Measurements from ENCODE around the gene CAMSAP2.
"Not testable (repeated sequence)": the region's sequence is repeated elsewhere in the genome, so short reads cannot be mapped to it uniquely, and the experiment has no call there.

Gene CAMSAP2

DNA sequence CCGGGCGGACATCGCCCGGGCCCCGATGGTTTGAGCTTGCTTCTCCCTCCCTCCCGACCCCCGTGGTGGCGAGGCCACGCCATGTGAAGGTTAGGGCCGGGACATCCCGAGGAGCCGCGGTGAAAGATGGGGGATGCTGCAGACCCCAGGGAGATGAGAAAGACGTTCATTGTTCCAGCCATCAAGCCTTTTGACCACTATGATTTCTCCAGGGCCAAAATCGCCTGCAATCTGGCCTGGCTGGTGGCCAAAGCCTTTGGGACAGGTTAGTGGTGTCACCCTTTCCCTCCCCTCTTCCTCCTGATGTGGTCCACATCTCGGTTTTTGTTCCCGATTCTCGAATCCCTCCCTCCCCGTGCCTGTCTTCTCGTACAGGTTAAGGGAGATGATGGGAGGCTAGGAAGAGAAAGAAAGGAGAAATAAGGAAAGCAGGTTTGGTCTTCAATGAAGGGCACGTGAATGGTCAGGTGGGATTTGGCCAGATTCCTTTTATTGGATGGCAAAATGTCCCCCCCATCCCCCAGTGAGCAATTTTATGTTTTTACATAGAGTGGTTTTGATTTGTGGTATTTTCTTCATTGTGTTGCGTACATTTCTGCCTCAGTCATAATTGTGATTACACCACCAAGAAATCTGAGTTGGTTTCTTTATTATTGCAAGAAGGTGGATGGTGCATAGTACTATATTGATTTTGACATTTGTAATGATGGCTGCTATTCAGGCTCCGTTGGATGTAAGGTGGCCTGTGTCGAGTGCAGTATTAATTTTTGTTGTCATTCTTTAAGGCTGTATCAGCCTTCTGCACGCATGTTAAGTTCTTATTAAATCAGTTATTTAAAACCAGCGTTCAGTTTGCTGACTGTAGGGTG is 1.2 kb downstream of the CAMSAP2 start:
- DNase-seq = no peak

DNA sequence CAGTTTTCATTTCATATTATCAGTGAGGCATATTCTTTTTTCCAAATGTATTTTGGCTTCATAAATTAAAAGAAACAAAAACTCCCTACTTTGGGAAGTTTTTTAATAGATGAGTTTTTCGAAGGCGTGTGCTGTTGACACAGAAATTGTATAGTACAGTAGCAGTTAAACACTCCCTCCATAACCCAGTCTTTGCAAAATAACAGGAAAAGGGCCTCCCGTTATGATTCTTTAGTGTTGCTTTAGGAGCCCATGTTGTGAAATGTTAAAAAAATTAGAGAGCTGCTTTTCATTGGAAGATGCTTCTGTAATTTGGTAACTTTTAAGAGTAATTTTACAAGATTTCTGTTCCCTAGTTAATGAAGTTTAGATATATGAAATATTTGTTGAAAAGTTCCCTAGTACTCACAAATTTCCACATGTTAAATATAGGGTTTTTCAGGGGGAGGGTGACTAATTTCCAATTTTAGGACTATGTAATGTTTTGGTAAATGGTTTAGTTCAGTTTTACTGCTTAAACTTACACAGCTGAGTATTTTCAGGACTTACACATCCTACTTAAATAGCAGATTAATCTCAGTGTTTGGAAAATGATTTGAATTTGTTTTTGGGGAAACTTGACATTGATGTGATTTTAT is 2.0 kb downstream of the CAMSAP2 start:
- DNase-seq = no peak

DNA sequence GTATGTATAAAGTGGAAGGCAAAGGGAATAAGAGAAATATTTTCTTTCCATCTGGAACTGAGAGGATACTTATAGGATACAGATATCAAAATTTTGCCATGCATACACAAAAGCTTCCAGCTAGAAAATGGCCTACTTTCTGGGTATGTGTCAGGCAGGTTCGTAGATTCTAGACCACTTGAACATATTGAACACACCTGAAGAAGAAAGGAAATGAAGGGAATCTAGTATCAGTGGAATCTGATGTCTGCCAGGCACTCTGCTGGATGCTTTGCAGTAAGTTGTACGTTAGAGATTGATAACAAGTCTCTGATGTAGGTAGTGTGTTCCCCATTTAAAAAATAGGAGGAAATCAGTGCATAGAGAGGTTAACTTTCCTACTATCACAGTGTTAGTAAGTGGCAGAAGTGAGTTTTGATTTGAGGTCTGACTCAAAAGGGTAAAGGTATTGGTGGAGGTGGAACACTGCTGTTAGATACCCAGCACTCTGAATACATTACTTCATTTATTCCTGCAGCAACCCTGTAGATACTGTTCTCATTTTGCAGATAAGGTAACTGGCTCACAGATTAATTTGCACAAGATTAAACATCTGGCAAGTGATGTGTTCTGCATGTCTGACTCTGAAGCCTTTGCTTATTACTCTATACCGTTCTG is 3.0 kb downstream of the CAMSAP2 start:
- no peak for DNase-seq

DNA sequence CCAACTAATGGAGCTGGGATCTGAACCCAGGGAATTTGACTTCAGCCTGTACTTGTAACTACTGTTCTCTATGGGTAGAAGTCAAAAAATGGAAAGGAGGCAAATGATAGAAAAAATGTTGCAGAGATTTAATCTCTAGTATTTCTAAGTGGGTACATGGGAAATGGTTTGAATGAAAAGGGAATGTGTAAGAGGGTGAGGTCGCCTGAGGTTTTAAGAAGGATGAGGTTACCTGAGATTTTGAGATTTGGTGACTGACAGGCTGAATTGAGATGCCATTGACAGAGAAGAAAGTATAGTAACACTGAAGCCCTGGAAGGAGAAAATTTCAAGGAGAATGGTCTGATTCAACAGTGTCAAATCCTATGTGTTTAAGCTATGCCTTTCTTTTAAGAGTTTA is 5.5 kb downstream of the CAMSAP2 start:
- no peak for DNase-seq

DNA sequence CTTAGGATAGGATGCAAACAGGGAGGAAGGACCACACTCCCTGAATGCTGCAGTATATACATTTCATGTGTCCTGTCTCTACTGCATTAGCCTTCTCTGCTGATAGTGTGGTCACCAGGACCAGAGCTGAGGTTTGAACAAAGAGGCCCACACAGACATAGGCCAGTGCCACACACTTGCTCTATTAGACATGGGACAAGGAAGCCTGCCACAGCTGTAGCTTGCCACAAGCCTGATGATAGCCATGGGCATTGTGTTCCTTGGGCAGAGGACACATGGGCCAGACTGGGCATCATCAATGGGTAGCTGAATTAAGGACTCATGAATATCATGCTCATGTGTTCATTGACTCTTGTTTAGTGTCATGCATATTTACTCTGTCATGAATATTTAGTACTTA is 10.4 kb downstream of the CAMSAP2 start:
- DNase-seq = no peak

DNA sequence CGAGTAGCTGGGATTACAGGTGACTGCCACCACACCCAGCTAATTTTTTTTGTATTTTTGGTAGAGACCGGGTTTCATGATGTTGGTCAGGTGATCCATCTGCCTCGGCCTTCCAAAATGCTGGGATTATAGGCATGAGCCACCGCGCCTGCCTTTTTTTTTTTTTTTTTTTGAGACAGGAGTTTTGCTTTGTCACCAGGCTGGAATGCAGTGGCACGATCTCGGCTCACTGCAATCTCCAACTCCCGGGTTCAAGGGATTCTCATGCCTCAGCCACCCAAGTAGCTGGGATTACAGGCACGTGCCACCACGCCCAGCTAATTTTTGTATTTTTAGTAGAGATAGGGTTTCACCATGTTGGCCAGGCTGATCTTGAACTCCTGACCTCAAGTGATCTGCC is 12.1 kb downstream of the CAMSAP2 start:
- DNase-seq = not testable (repeated sequence)

DNA sequence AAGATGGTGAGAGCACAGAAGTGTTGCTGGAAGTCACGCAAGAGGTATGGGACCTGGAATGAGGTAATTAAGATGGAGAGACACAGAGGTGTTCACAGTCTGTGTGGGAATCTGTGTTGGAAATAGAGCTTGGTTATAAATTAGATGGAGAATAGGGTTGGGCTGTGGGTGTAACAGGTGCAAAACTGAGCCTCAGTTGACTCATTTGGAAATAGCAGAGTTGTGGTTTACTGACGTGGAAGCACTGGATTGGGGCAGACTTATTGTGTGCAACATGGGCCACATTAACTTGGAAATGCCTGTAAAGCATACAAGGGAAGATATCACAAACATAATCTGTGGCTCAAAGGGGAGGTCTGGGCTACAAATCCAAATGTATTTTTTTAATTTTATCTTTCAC is 13.0 kb downstream of the CAMSAP2 start:
- no peak for DNase-seq

DNA sequence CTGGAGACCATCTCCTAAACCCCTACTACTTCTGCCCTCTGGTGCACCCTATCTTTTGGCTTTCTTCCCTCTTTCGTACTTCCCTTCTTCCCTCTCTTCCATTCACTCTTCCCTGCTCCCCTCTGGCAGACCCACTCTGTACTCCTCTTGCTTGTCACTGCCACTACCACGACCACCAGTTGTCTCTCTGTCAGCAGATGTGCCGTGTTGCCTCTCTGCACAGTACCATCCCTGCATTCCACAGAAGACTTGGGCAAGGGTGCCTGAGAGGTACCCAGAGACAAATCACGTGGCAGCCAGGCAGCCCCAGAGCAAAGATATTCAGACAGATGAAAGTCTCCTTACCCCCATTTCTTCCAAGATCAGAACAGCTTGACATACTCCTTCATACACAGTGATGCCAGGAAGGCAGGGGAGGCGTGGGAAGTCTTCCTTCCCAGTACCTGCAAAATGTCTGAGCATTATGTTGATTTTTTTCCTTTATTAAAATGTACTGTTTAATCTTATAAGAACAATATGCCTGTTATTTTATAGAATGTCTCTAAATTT is 15.0 kb downstream of the CAMSAP2 start:
- no peak for DNase-seq

DNA sequence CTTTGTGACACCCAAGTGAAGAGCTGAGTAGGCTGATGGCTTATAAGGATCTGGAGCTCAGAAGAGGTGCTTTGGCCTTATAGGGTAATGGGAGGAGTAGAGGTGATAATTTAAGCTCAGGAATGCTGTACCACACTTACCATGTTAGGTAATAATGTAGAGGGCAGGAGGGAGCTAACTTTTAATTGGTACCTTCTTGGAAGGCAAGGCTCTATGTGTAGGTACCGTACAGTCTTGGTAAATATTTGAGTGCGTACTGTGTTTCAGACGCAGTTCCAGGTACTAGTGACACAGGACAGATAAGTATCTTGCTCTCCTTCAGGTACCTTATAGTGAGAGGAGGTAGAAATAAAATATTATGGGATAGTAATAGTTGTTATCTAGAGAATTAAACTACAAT is 16.8 kb downstream of the CAMSAP2 start:
- DNase-seq = no peak

DNA sequence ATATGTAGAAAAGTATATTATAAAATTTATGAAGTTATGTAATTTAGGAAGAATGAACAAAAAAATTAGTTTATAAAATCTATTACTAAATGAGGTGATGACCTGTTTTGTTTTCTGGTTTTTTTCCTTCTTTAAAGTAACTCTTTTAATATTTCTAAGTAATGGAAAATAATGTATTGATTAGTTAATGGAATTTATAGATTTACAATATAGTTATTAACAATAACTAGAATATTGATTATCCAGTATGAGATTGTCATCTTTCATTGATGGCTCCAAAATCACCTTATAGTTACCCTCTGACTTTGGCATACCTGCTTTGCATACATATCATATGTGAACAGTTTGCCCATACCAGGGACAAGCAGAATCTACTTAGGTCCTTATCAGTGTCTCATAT is 23.4 kb downstream of the CAMSAP2 start:
- no peak for DNase-seq

DNA sequence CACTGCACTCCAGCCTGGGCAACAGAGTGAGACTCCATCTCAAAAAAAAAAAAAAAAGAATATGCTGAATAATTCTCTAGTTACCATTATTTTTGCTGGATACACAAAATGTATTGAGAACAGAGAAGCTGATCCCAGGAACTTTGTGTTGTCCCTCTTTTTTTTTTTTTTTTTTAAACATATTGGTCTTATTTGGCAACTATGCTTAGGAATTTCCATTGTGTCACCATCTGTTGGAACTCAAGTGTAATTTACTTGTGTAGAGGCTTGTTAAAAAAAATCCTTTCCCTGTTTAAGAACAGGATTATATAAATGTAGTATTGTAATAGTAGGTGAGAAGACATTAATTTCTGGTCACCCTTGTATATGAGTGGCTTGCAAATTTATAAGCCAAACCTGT is 28.6 kb downstream of the CAMSAP2 start:
- DNase-seq = no peak

DNA sequence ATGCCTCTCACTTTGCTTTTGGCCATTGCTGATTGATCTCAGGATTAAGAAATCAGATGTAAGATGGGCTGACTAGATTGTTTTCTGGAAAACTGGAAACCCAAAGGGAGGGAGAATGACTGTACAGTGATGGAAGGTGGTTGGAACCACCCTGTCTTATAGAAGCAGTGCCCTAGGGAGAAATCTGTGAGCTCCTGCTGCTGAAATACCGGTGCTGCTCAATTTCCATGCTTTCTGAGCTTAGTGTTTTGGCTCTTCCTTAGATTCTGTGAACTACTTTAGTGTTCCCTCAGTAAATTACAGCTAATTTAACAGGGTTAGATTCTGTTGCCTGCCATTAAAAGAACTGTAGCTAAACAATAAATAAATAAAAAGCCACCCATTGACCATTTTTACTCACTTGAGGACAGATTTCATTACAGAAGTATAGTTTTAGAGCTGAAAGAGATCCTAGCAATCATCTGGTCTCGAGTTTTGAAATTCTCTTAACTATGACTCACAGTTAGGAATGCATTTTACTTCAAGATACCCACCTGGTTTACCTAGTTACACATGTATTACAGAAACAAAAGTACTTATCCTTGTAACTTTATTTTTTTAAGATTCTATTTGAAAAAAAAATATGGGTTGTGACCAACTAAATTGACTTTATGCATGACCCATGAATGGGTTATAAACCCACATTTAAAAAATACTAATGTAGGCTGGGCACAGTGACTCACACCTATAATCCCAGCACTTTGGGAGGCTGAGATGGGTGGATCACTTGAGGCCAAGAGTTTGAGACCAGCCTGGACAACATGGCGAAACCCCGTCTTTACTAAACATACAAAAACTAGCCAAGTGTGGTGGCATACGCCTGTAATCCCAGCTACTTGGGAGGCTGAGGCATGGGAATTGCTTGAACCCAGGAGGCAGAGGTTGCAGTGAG is 33.2 kb downstream of the CAMSAP2 start:
- no peak for DNase-seq

DNA sequence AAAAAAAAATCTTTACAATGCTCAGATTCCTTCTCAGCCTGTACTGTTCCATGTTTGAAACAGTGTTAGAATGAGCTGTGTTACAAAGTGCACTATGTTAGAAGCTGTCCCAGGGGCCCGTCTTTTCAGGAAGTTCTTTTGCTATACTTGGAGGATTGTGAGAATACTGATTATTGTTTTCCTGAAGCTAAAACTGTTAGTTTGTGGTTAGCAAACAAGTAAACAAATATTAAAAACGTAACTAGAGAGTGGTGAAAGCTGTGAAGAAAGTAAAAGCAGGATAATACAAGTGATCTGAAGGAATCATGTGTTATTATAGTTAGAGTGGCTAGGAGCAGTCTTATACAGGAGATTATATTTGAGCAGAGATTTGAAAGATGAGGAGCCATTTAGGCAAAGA is 35.6 kb downstream of the CAMSAP2 start:
- no peak for DNase-seq

DNA sequence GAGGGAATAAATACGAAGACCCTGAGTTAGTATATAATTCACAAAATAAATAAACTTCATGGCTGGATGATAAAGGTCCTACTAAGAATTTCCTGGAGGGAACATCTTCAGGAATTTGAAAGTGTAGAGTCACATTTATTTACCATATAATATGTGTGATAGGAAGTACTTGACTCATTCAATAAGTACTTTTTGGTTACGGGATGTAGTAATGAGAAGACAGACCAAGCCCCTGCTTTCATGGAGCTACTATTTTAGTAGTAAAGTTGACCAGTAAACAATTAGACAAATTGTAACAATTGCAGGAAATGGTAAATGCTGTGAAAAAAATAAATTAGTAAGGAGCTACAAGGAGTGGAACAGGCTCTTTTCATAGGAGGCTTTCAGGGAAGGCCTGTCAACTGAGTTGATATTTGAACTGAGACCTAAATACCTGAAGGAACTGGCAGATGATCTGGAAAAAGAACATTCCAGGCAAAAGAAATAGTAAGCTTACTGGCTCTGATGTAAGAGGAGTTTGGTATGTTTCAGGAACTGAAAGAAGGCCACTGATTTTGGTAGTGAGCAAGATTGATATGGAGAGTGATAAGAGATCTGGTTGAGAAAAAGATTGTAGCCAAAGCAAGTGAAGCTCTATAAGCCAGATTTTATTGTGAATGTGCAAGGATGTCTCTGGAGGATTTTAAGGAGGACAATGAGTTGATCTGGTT is 36.2 kb downstream of the CAMSAP2 start:
- DNase-seq = no peak

DNA sequence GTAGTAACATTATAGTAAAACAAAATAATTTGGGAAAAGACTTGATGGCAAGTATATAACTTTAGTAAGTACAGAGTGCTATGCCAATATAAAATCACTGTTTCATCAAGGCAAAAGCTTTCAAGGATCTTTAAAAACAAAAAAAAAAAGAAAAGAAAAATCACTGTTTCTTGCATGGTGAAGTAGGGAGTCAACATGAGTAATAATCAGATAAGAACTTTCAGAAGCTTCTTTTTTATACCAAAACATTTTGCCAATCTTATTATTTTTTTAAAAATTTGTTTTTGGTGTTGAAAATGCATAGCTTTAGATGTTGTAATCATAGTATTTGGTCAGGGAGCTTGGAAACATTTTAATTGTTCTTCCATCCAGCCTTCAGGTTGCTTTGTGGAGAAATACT is 37.2 kb downstream of the CAMSAP2 start:
- no peak for DNase-seq

DNA sequence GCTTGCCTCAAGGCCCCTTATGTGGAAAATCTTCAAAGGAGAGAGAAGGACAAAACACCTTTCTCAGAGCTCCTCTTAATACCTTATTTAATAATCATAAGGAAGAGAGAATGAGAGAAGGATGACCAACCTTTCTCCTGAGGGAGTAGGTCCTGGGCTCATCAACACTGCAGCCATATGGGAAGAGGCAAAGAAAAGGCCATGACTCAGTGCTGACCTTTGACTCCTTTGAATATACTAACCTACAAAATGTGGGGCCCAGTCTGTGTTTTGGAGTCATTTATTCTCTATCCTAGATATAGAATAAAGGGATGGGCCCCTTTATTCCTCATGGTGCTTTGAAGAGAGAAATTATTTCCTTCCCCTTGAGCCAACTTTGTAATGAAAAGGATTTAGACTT is 38.3 kb downstream of the CAMSAP2 start:
- no peak for DNase-seq

DNA sequence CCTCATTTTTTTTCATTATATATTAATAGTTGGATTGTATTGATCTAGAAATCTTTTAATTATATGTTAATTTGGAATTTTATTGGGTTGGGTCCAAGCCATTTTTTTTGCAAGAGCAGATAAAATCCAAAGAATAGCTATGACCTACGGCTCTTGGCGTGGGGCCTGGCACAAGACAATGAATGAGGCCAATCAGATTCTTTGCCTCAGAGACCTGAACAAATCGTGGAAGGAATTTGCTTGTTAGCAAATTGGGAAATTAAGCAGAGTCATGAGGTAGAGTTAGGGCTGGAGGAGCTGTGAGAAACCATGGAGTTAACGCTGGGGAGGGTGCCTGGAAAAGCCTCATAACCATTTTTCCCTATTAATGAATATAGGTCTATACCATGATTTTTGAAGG is 40.1 kb downstream of the CAMSAP2 start:
- DNase-seq = no peak

DNA sequence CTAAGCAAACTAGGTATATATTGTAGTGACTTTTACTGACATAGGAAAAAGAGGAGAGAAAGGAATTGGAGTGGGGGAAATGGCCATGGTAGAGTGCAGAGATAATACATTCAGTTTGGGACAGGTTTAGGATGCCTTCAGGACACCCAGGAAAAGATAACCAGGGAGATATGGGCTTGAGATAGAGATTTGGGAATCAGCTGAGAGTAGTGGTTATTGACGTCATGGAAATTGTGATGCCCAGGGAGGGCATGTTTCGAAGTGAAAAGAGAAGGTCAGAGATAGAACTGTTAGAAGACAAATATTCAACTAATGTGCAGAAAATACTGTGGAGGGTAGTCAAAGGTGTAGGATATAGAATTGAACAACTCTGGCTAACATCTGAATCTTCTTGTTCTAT is 40.6 kb downstream of the CAMSAP2 start:
- DNase-seq = no peak

DNA sequence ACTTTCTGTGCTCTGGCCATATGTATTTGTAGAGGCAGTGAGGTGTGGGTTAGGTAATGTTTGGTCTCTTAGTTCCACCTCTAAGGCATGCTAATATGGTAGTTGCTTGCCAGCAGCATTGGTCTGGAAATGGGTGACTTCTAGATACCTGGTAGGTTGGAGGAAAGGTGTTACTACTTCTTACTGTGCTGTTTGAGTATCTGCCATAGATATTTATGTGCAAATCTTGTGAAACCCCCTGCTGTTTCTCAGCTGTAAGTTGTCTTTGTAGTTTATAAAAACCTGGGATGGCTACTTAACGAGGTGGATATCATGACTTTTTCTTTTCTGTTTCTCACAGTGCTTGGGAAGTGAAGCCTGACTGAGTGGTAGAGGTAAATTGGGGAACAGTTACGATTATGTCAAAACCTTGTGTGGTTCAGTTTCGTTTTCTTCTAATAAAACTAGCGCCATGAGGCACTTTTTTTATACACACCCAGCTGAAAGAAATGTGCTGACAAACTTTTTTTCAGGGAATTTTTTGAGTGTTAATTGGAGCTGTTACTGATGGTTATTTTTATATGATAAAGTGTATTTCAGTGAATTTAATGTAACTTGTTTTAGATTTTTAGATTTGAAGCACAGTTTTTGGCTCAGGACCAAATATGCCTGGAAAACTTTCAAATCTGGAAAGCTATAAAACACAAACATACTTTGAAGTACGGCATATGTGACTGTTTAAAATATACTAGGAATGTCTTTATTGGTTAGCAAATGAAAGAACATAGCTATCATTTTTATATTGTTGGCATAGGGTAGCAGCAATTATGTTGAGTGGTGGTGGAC is 42.1 kb downstream of the CAMSAP2 start:
- DNase-seq = no peak

DNA sequence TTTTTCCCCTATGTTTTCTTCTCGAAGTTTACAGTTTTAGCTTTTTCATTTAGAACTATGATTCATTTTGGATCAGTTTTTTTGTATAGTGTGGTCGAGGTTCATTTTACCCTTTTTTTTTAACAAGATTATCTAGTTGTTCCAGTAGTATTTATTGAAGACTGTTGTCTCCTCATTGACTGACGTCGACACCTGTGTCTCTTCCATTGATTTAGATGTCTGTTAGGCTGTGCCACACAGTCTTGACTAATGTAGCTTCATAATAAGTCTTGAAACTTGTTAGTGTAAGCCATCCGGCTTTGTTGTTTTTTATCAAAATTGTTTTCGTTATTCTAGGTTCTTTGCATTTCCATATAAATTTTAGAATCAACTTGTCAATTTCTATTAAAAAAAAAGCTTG is 45.2 kb downstream of the CAMSAP2 start:
- DNase-seq = no peak

DNA sequence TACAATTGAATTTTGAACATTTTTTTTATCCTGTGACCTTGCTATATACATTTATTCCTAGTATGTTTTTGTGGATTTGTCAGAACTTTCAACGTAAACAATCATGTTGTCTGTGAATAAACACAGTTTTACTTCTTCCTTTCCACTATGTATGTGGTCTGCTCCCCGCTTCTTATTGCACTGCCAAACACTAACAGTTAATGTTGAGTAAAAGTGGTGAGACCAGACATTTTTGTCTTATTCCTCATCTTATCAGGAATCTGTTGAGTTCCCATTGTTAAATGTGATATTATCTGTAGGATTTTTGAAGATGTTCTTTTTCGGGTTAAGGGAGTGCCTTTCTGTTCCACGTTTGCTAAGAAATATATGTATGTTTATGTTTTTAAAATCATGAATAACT is 45.9 kb downstream of the CAMSAP2 start:
- DNase-seq = no peak

Data from left hindlimb (tissue), 1 donor.